Measurements from ENCODE around the gene KRT78.

Gene KRT78

DNA sequence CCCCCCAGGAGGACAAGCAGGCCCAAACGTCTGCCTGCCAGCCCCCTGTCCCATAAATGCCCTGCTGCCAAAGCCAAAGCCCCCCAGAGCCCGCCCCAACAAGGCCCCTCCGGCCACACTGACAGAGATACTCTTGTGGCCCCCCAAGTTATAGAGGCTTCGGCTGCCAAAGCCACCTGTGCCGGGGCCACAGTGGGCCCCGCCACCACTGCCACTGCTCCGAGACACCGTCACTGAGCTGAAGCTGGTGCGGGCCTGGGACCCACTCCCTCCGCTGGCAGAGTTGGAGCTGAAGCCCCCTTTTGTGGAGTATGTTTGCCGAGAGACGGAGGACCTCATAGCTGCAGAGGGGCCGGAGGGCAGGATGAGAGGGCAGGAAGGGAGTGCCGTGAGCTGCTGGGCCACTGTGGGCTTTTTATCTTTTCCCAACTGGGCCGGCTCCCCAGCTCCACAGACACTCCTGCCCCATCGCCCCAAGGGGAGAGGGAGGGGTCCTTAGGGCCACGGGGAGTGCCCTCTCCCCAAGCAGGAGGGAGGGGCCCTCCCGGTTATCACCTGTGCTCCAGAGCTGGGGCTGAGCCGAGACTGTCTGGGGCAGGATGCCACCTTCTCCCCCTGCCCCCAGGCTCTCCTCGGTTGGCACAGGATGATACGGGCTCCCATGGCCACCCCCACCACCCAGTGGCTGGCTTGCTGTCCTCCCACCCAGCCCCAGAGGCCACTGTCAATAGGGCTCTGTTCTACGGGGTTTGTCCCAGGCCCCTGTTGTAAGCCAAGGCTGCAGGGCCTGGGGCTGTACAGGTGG is 14.7 kb downstream of the KRT78 start, which contains the start of gene KRT79:
KRT79 (minus strand) TSS at position 390 of the 805 bp plus-strand sequence; CDS start at position 339, 51 bp downstream.
- no peak within 1 kb of the TSS for H3K4me3 ChIP-seq (ENCODE audit: low read depth, low read length)
- TF ChIP-seq, protein P1, sequence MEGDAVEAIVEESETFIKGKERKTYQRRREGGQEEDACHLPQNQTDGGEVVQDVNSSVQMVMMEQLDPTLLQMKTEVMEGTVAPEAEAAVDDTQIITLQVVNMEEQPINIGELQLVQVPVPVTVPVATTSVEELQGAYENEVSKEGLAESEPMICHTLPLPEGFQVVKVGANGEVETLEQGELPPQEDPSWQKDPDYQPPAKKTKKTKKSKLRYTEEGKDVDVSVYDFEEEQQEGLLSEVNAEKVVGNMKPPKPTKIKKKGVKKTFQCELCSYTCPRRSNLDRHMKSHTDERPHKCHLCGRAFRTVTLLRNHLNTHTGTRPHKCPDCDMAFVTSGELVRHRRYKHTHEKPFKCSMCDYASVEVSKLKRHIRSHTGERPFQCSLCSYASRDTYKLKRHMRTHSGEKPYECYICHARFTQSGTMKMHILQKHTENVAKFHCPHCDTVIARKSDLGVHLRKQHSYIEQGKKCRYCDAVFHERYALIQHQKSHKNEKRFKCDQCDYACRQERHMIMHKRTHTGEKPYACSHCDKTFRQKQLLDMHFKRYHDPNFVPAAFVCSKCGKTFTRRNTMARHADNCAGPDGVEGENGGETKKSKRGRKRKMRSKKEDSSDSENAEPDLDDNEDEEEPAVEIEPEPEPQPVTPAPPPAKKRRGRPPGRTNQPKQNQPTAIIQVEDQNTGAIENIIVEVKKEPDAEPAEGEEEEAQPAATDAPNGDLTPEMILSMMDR (IDR thresholded peaks at IDR 0.05; ENCODE audit: low read depth, low read length, missing control alignments), result no peak
- no peak for DNase-seq (ENCODE audit: low read depth)

DNA sequence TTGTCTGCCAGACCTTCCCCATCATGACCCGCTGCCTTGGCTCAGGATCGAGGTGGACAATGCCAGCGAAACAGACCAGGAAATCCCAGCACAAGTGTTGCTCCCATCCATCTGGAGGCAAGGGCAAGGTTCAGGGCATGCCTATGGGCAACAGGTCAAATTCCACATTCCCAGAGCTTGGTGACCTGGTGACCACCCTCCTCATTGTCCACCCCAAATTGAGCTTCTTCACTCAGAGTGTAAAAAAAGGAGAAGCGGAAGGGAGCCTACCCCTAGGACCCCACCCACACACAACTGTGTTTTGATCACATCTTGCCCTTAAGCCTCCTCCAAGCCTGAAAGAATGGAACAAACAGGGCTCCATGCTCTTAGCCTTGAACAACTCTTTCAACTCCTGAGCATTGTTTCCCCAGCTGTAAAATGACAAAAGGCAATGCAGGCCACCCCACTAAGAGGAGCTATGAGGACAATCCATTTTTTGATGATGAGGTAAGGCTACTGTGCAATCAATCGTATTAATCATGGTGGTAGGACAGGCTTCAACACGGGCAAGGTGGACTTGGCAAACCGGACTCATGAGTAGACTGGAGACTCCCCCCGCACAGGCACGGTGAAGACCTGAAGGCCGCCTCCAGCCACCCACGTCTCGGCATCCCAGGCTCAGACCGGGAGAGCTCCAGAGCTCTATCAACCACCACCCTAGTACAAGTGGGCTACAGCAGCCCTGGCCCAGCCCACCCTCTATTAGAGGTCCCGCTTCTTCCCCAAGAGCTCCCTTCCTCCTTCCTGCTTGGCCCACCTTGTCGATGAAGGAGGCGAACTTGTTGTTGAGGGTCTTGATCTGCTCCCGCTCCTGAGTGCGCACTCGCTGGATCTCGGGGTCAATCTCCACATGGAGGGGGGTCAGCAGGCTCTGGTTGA is 15.5 kb downstream of the KRT78 start:
- TF ChIP-seq, protein P1 (IDR thresholded peaks at IDR 0.05; ENCODE audit: low read depth, low read length, missing control alignments), result no peak
- no peak overlapping the region for H3K4me3 ChIP-seq (ENCODE audit: low read depth, low read length)
- no peak for DNase-seq (ENCODE audit: low read depth)

DNA sequence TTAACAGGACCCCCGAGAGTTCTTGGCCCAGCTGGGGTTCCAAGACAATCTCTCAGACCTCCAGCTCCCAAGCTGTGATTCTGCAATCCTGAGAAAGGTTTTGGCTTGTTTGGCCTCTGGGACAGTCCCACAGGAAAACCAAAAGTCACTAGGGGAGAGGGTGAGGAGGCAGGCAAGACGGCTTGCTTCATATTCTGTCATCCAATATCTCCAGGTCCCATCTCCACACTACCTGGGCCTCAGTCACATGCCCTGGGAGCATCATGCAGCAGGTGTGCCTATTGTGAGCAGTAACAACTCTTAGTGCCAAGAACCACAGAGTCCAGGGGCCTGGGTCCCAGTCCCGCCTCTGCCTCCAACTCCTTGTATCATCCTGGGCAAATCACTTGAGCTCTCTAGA is 16.3 kb downstream of the KRT78 start:
- no peak overlapping the region for H3K4me3 ChIP-seq (ENCODE audit: low read depth, low read length)
- no peak for DNase-seq (ENCODE audit: low read depth)
- TF ChIP-seq, protein P1 (IDR thresholded peaks at IDR 0.05; ENCODE audit: low read depth, low read length, missing control alignments), result no peak

- TF ChIP-seq, protein P1 (IDR thresholded peaks at IDR 0.05; ENCODE audit: low read depth, low read length, missing control alignments), result no peak
- no peak for DNase-seq (ENCODE audit: low read depth)
- H3K4me3 ChIP-seq (ENCODE audit: low read depth, low read length), result no peak overlapping the region
Observed at GRCh38 chr12:52831251-52831650, 17.5 kb downstream of the KRT78 start.

- TF ChIP-seq, protein P1 (IDR thresholded peaks at IDR 0.05; ENCODE audit: low read depth, low read length, missing control alignments), result no peak
- H3K4me3 ChIP-seq (ENCODE audit: low read depth, low read length), result no peak overlapping the region
- DNase-seq (ENCODE audit: low read depth), result no peak
Observed at GRCh38 chr12:52829986-52830770, 18.6 kb downstream of the KRT78 start.

- H3K4me3 ChIP-seq (ENCODE audit: low read depth, low read length), result no peak overlapping the region
- no peak for DNase-seq (ENCODE audit: low read depth)
- TF ChIP-seq, protein P1 (IDR thresholded peaks at IDR 0.05; ENCODE audit: low read depth, low read length, missing control alignments), result no peak
Observed at GRCh38 chr12:52828591-52829021, 20.2 kb downstream of the KRT78 start.

All from GM12864 (cell line).